Vagina (tissue), 2 donors: ENCODE data around the gene SPOCK1. TPM values are rescaled to one million over a fixed set of nuclear protein-coding genes. Genes with fewer than 3 reads are reported as not detected.

Source experiments
- DNase-seq, 2 donors: peaks; one replicate each; pipeline ENCODE4 v3.0.0-alpha.2; 2017; ENCODE audit errors: extremely low spot score in 2 of 2
- H3K27ac ChIP-seq: fragments of 200-600 bp; sonication (generic); one replicate; pipeline ENCODE4 v1.5.1; 2019
- H3K27me3 ChIP-seq: fragments of 200-600 bp; sonication (generic); one replicate; pipeline ENCODE4 v1.5.1; 2019
- H3K36me3 ChIP-seq, 2 donors: fragments of 200-600 bp; sonication (generic); one replicate each; pipeline ENCODE4 v1.5.1; 2017 to 2019
- H3K4me1 ChIP-seq: fragments of 200-600 bp; sonication (generic); one replicate; pipeline ENCODE4 v1.5.1; 2019
- H3K4me3 ChIP-seq, 2 donors: fragments of 200-600 bp; sonication (generic); 1 replicate in 1 of 2; 2 replicates in 1 of 2; pipeline ENCODE4 v1.5.1; 2016 to 2019
- H3K9me3 ChIP-seq: fragments of 200-600 bp; sonication (generic); one replicate; pipeline ENCODE4 v1.5.1; 2019
- POLR2A ChIP-seq, 2 donors: fragments of 450-650 bp; IDR thresholded peaks; one replicate each; pipeline ENCODE4 v1.6.1; 2017; ENCODE audit warnings: antibody characterized with exemption in 2 of 2, mild to moderate bottlenecking in 2 of 2, moderate library complexity in 2 of 2
- POLR2AphosphoS5 ChIP-seq, 2 donors: sonication (generic); formaldehyde crosslinking; IDR thresholded peaks; one replicate each; pipeline ENCODE4 v1.9.0; 2017; ENCODE audit warnings: antibody characterized with exemption in 2 of 2, mild to moderate bottlenecking in 2 of 2, low read depth in 1 of 2; ENCODE audit not compliant: insufficient read depth in 1 of 2
- intact Hi-C: fragments of 100-400 bp; cut with DNase I; formaldehyde crosslinking; loops from one replicate; pipeline ENCODE4 v1.15.1; 2023
- total RNA-seq: library from RNA; depleted of rRNA; stranded (reverse); fragments of >200 nt; gene quantifications from one replicate; pipeline ENCODE4 v1.2.3, GENCODE V29; 2016
- TF ChIP-seq, protein P1 (sequence below), 3 experiments: fragments of 450-650 bp in 2 of 3; fragments of 200-600 bp in 1 of 3; sonication (generic) in 1 of 3; IDR thresholded peaks; one replicate each; pipeline ENCODE4 v1.5.1; 2017 to 2019; ENCODE audit warnings: antibody characterized with exemption in 3 of 3, mild to moderate bottlenecking in 2 of 3, moderate library complexity in 2 of 3

Gene SPOCK1
- total RNA-seq, 1 donor from 2014 or later, result 70.7 TPM

DNA sequence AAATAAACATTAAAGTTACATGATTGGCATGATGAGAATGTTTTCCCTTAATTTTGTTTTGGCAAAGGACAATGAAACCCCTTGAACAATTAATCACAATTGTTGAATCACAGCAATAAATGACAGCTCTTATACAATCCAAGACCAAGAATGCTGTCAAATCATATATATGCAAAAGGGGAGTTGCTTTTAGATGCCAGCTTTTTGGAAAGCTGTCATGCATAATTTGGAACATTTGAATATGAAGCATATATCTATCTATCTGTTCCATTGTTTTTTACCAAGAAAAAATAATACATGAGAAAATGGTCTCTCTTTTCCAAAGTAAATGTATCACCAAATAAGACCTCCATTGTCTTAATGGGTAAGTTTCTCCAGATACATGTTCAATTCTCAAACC is 44.5 kb downstream of the SPOCK1 start:
- intact Hi-C loops, result no loop called here
- no peak for TF ChIP-seq POLR2A (IDR thresholded peaks at IDR 0.05)
- no peak for TF ChIP-seq POLR2AphosphoS5 (IDR thresholded peaks at IDR 0.05; ENCODE audit: insufficient read depth in 1 of 2, low read depth in 1 of 2)
- TF ChIP-seq, protein P1, sequence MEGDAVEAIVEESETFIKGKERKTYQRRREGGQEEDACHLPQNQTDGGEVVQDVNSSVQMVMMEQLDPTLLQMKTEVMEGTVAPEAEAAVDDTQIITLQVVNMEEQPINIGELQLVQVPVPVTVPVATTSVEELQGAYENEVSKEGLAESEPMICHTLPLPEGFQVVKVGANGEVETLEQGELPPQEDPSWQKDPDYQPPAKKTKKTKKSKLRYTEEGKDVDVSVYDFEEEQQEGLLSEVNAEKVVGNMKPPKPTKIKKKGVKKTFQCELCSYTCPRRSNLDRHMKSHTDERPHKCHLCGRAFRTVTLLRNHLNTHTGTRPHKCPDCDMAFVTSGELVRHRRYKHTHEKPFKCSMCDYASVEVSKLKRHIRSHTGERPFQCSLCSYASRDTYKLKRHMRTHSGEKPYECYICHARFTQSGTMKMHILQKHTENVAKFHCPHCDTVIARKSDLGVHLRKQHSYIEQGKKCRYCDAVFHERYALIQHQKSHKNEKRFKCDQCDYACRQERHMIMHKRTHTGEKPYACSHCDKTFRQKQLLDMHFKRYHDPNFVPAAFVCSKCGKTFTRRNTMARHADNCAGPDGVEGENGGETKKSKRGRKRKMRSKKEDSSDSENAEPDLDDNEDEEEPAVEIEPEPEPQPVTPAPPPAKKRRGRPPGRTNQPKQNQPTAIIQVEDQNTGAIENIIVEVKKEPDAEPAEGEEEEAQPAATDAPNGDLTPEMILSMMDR (IDR thresholded peaks at IDR 0.05), result no peak
- no peak overlapping the region for H3K4me3 ChIP-seq
- no peaks in the 10 kb centered on the region for H3K4me1 ChIP-seq
- H3K27ac ChIP-seq, result no peak overlapping the region
- H3K27me3 ChIP-seq, result no peaks in the 10 kb centered on the region
- no peaks in the 10 kb centered on the region for H3K9me3 ChIP-seq
- no peaks in the 10 kb centered on the region for H3K36me3 ChIP-seq
- DNase-seq, result no peak

DNA sequence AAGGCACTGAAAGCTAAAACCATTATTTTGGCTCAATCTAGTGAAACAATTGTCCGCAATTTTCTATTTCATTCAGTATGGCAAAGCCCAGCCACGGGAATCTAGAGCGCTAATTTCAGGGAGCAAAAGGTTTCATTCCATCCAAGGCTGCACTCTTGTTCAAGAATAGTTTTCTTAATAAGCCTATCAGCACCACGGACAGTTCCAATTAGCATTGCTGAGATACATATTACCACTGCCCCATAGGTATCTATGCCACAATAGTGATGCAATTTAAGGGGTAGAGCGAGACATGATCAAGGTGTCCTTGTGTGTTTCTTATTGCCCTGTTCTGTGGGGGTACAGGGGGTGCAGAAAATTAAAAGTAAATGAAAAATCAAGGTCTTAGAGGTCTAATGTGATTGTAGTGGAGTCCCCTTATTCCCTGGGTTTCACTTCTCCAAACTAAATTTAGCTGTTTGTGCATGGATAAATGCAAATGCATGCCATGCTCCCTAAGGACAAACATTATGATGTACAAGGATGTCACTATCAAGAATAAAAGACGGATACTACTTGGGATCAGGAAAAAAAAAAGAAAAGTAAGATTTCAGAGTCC is 45.5 kb downstream of the SPOCK1 start:
- no peak for DNase-seq
- TF ChIP-seq, protein P1 (IDR thresholded peaks at IDR 0.05), result no peak
- TF ChIP-seq POLR2AphosphoS5 (IDR thresholded peaks at IDR 0.05; ENCODE audit: insufficient read depth in 1 of 2, low read depth in 1 of 2) (no peak), POLR2A (IDR thresholded peaks at IDR 0.05) (no peak)
- intact Hi-C loops, result no loop called here
- H3K27me3 ChIP-seq, result no peaks in the 10 kb centered on the region
- no peaks in the 10 kb centered on the region for H3K36me3 ChIP-seq
- H3K4me1 ChIP-seq, result no peaks in the 10 kb centered on the region
- H3K4me3 ChIP-seq, result no peak overlapping the region
- H3K9me3 ChIP-seq, result no peaks in the 10 kb centered on the region
- H3K27ac ChIP-seq, result no peak overlapping the region

DNA sequence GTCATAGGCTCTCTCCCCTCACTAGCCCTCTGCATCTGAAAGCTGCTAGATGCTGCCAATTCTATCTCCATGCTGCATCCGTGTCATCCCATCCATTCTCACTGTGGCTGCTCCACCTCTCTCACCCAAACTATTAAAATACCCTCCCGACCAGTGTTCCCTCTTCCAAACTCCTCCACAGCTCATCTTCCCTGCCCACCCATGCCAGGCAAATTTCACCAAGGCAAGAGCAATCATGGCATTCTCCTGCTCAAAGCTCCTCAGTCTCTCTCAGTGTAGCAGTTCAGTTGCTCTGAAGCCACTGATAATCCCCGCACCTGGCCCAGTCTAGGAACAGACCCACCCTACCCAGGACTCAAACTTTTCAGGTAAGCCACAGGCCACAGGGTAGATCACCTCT is 48.4 kb downstream of the SPOCK1 start:
- no peaks in the 10 kb centered on the region for H3K27me3 ChIP-seq
- no peaks in the 10 kb centered on the region for H3K4me1 ChIP-seq
- H3K4me3 ChIP-seq, result no peak overlapping the region
- no peak for TF ChIP-seq POLR2AphosphoS5 (IDR thresholded peaks at IDR 0.05; ENCODE audit: insufficient read depth in 1 of 2, low read depth in 1 of 2)
- TF ChIP-seq POLR2A (IDR thresholded peaks at IDR 0.05), result no peak
- intact Hi-C loops, result no loop called here
- no peaks in the 10 kb centered on the region for H3K36me3 ChIP-seq
- no peaks in the 10 kb centered on the region for H3K9me3 ChIP-seq
- H3K27ac ChIP-seq, result no peak overlapping the region
- no peak for DNase-seq

DNA sequence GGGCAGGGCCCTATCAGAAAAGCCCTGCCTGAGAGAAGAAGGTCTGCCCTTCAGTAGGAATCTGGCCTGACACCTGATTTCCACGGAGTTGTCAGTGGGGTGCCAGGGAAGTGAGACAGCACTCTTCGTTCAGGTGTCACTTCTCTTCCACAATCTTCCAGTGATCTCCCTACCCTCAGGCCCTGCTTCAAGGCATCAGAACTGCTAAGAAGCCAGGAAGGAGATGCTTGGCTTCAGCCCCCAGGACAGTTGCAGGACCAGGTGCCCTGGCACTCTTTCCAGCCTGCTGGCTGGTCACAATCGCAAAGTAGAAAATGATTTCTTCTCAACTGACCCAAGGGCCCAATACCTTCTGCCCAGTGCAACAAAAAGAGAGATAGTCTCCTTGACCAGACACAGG is 50.3 kb downstream of the SPOCK1 start:
- Histone ChIP-seq H3K9me3 (no peaks in the 10 kb centered on the region), H3K27me3 (no peaks in the 10 kb centered on the region), H3K4me1 (no peaks in the 10 kb centered on the region), H3K36me3 (no peaks in the 10 kb centered on the region), H3K4me3 (no peak overlapping the region), H3K27ac (no peak overlapping the region)
- no peak for DNase-seq
- intact Hi-C loops, result no loop called here
- TF ChIP-seq, protein P1 (IDR thresholded peaks at IDR 0.05), result no peak
- TF ChIP-seq POLR2A (IDR thresholded peaks at IDR 0.05), result no peak
- no peak for TF ChIP-seq POLR2AphosphoS5 (IDR thresholded peaks at IDR 0.05; ENCODE audit: insufficient read depth in 1 of 2, low read depth in 1 of 2)

DNA sequence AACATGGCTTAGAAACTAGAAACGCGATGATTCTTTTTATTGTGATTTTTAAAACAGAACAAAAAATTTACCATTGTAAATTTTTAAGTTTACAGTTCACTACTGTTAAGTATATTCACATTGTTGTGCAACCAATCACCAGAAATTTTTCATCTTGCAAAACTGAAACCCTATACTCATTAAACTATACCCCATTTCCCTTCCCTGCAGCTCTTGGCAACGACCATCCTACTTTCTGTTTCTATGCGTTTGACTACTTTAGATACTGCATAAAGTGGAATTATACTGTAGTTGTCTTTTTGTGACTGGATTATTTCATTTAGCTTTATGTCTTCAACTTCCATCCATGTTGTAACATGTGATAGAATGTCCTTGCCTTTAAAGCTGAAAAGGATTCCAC is 52.5 kb downstream of the SPOCK1 start:
- no peak for DNase-seq
- H3K27me3 ChIP-seq, result no peaks in the 10 kb centered on the region
- H3K9me3 ChIP-seq, result no peaks in the 10 kb centered on the region
- H3K4me3 ChIP-seq, result no peak overlapping the region
- H3K4me1 ChIP-seq, result peaks cover 6% of the 10 kb centered on the region
- no peak overlapping the region for H3K27ac ChIP-seq
- no peaks in the 10 kb centered on the region for H3K36me3 ChIP-seq
- TF ChIP-seq, protein P1 (IDR thresholded peaks at IDR 0.05), result no peak
- TF ChIP-seq POLR2AphosphoS5 (IDR thresholded peaks at IDR 0.05; ENCODE audit: insufficient read depth in 1 of 2, low read depth in 1 of 2) (no peak), POLR2A (IDR thresholded peaks at IDR 0.05) (no peak)
- intact Hi-C loops, result no loop called here
